ENCODE measurements around the gene PDE1C.

DNA sequence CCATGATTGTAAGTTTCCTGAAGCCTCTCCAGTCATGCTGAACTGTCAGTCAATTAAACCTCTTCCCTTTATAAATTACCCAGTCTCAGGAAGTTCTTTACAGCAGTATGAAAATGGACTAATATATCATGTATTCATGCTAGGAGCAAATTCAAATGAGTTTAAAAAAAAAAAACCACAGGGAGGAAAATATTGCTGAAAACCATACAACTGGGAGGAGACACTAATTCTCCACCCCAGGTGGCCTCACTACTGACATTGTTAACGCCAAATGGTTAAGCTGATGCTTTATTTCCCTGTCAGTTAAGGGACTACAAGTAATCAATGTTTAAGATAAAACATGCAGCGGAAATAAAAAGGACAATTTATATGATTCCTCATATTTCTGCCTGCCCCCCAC is 55.1 kb downstream of the PDE1C start:
- TF ChIP-seq, protein P1, sequence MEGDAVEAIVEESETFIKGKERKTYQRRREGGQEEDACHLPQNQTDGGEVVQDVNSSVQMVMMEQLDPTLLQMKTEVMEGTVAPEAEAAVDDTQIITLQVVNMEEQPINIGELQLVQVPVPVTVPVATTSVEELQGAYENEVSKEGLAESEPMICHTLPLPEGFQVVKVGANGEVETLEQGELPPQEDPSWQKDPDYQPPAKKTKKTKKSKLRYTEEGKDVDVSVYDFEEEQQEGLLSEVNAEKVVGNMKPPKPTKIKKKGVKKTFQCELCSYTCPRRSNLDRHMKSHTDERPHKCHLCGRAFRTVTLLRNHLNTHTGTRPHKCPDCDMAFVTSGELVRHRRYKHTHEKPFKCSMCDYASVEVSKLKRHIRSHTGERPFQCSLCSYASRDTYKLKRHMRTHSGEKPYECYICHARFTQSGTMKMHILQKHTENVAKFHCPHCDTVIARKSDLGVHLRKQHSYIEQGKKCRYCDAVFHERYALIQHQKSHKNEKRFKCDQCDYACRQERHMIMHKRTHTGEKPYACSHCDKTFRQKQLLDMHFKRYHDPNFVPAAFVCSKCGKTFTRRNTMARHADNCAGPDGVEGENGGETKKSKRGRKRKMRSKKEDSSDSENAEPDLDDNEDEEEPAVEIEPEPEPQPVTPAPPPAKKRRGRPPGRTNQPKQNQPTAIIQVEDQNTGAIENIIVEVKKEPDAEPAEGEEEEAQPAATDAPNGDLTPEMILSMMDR (IDR thresholded peaks at IDR 0.05) = no peak
- TF ChIP-seq POLR2A (IDR thresholded peaks at IDR 0.05) = no peak
